ENCODE results near the gene PAQR8. TPM values are rescaled to one million over a fixed set of nuclear protein-coding genes. Genes with fewer than 3 reads are reported as not detected.

Gene PAQR8
- total and polyA plus RNA-seq, 2 donors (not counting 1 experiment from before 2014, with no cell fraction given) = 2.3 to 8.5 TPM

- WGBS (ENCODE audit: insufficient coverage) = 0% methylated on average over 2 of the region's 4 CpGs
- ATAC-seq (ENCODE audit: low read depth) = peak; percentile 83
- peak; percentile 61 for DNase-seq
- no peaks in the 10 kb centered on the region for H3K36me3 ChIP-seq (replicated peaks in 1 of 2; ENCODE audit: control extremely low read depth in 1 of 2, control insufficient read depth in 1 of 2, extremely low read depth in 1 of 2, insufficient read depth in 2 of 2, low read length in 1 of 2)
- peak overlapping the region in 1 of 2 donors; percentile 24 for H3K27ac ChIP-seq (ENCODE audit: low read length in 2 of 2)
- TF ChIP-seq CTCF (IDR thresholded peaks at IDR 0.05) (no peak), EZH2 (IDR thresholded peaks at IDR 0.05; ENCODE audit: borderline replicate concordance, insufficient read depth, low read depth, low read length, poor library complexity, severe bottlenecking) (no peak)
- intact Hi-C loops (cut with micrococcal nuclease) = loop anchor here (5.0 to 10.0 kb wide), 2 partner anchors 83 to 306 kb away; partner anchors contain the start of gene PKHD1
- no peaks in the 10 kb centered on the region for H3K27me3 Mint-ChIP-seq
- peaks cover 34% of the 10 kb centered on the region for H3K4me1 Mint-ChIP-seq
- POLR2A ChIA-PET = interaction anchor here (1.4 kb wide), 1 partner anchor 28 kb away, joined by 7 read pairs; the partner anchor contains the start of gene PAQR8
- peak overlapping the region in 3 of 5 experiments; percentile 5 to 46 (median 21) for H3K4me3 ChIP-seq (ENCODE audit: control extremely low read depth in 1 of 5, extremely low read depth in 1 of 5, insufficient read depth in 1 of 5, low read depth in 2 of 5, low read length in 4 of 5)
- H3K79me2 ChIP-seq (ENCODE audit: control insufficient read depth, insufficient read depth, low read length) = no peaks in the 10 kb centered on the region
- peak overlapping the region; percentile 57 for H3K4me2 ChIP-seq (replicated peaks; ENCODE audit: low read depth, low read length, poor library complexity, severe bottlenecking)
- peak overlapping the region; percentile 66 for H3K4me3 Mint-ChIP-seq
- CTCF ChIA-PET = interaction anchor here (1.0 to 6.8 kb wide), 7 partner anchors 10 to 262 kb away, joined by 3 to 36 read pairs (median 8); partner anchors contain the start of genes MCM3 and PAQR8
- H3K27ac Mint-ChIP-seq = peak overlapping the region; percentile 43
- no peaks in the 10 kb centered on the region for H4K20me1 ChIP-seq (ENCODE audit: control insufficient read depth, insufficient read depth, low read length, poor library complexity, severe bottlenecking)
- peak overlapping the region; percentile 53 for H2AFZ ChIP-seq (ENCODE audit: insufficient read depth, low read depth, low read length, poor library complexity, severe bottlenecking)
- H3K27me3 ChIP-seq (replicated peaks in 1 of 4; ENCODE audit: control extremely low read depth in 1 of 4, control insufficient read depth in 3 of 4, insufficient read depth in 4 of 4, low read length in 3 of 4) = no peaks in the 10 kb centered on the region
- peaks cover 0 to 4% (median 0%) of the 10 kb centered on the region in 3 donors for H3K9me3 ChIP-seq (ENCODE audit: control extremely low read depth in 1 of 3, control insufficient read depth in 2 of 3, insufficient read depth in 1 of 3, low read length in 2 of 3)
- peaks cover 16 to 20% of the 10 kb centered on the region in 2 donors for H3K4me1 ChIP-seq (ENCODE audit: control insufficient read depth in 2 of 2, insufficient read depth in 2 of 2, low read length in 2 of 2)
- H3K9me3 Mint-ChIP-seq (ENCODE audit: insufficient read depth) = peaks cover 2% of the 10 kb centered on the region
- peak overlapping the region; percentile 41 for H3K9ac ChIP-seq (ENCODE audit: low read length)
These were observed 28.4 kb downstream of the PAQR8 start for GRCh38 chr6:52390361-52390727.

- peaks cover 0 to 4% (median 0%) of the 10 kb centered on the region in 3 donors for H3K9me3 ChIP-seq (ENCODE audit: control extremely low read depth in 1 of 3, control insufficient read depth in 2 of 3, insufficient read depth in 1 of 3, low read length in 2 of 3)
- H3K36me3 ChIP-seq (replicated peaks in 1 of 2; ENCODE audit: control extremely low read depth in 1 of 2, control insufficient read depth in 1 of 2, extremely low read depth in 1 of 2, insufficient read depth in 2 of 2, low read length in 1 of 2) = no peaks in the 10 kb centered on the region
- Mint-ChIP-seq H3K4me3 (no peak overlapping the region), H3K4me1 (peaks cover 38% of the 10 kb centered on the region), H3K9me3 (ENCODE audit: insufficient read depth) (peaks cover 2% of the 10 kb centered on the region), H3K27me3 (no peaks in the 10 kb centered on the region), H3K27ac (no peak overlapping the region)
- H3K4me1 ChIP-seq (ENCODE audit: control insufficient read depth in 2 of 2, insufficient read depth in 2 of 2, low read length in 2 of 2) = peaks cover 16 to 20% of the 10 kb centered on the region in 2 donors
- no peak overlapping the region for H3K4me3 ChIP-seq (ENCODE audit: control extremely low read depth in 1 of 5, extremely low read depth in 1 of 5, insufficient read depth in 1 of 5, low read depth in 2 of 5, low read length in 4 of 5)
- ChIA-PET CTCF (interaction anchor here (1.1 to 6.8 kb wide), 5 partner anchors 9 to 271 kb away, joined by 3 to 36 read pairs (median 11); partner anchors contain the start of gene MCM3), POLR2A (no interaction called here)
- no peaks in the 10 kb centered on the region for H4K20me1 ChIP-seq (ENCODE audit: control insufficient read depth, insufficient read depth, low read length, poor library complexity, severe bottlenecking)
- ATAC-seq (ENCODE audit: low read depth) = no peak
- no peak for DNase-seq
- no peak overlapping the region for H2AFZ ChIP-seq (ENCODE audit: insufficient read depth, low read depth, low read length, poor library complexity, severe bottlenecking)
- WGBS (ENCODE audit: insufficient coverage) = 100% methylated on average over 1 of the region's 1 CpG
- peaks cover 3% of the 10 kb centered on the region for H3K79me2 ChIP-seq (ENCODE audit: control insufficient read depth, insufficient read depth, low read length)
- intact Hi-C loops (cut with micrococcal nuclease) = loop anchor here (5.0 to 10.0 kb wide), 2 partner anchors 84 to 307 kb away; partner anchors contain the start of gene PKHD1
- no peak overlapping the region for H3K4me2 ChIP-seq (replicated peaks; ENCODE audit: low read depth, low read length, poor library complexity, severe bottlenecking)
- no peak overlapping the region for H3K27ac ChIP-seq (ENCODE audit: low read length in 2 of 2)
- H3K27me3 ChIP-seq (replicated peaks in 1 of 4; ENCODE audit: control extremely low read depth in 1 of 4, control insufficient read depth in 3 of 4, insufficient read depth in 4 of 4, low read length in 3 of 4) = no peaks in the 10 kb centered on the region
- H3K9ac ChIP-seq (ENCODE audit: low read length) = no peak overlapping the region
- TF ChIP-seq EZH2 (IDR thresholded peaks at IDR 0.05; ENCODE audit: borderline replicate concordance, insufficient read depth, low read depth, low read length, poor library complexity, severe bottlenecking) = no peak
- TF ChIP-seq CTCF (IDR thresholded peaks at IDR 0.05) = no peak
These were observed 29.6 kb downstream of the PAQR8 start for GRCh38 chr6:52391599-52391998.
